Right renal cortex interstitium (tissue), 3 donors: ENCODE measurements around the gene PTPN18. TPM values are rescaled to one million over a fixed set of nuclear protein-coding genes. Genes with fewer than 3 reads are reported as not detected.
A peak's percentile ranks its signal among the peaks of the same experiment; 100 is the strongest.

Source experiments
- DNase-seq, 3 donors: peaks; one replicate each; pipeline ENCODE4 v3.0.0-alpha.2; 2013; ENCODE audit warnings: low read depth in 3 of 3, low spot score in 2 of 3
- polyA plus RNA-seq, 3 donors: library from polyadenylated mRNA; unstranded; fragments of 120-200 nt; gene quantifications; one replicate each; pipeline ENCODE4 v1.2.1, GENCODE V29; 2013; ENCODE audit not compliant: insufficient read length in 3 of 3

PTPN18 gene
- polyA plus RNA-seq, 3 donors = 27.7 to 29.3 (median 28.2) TPM

DNA sequence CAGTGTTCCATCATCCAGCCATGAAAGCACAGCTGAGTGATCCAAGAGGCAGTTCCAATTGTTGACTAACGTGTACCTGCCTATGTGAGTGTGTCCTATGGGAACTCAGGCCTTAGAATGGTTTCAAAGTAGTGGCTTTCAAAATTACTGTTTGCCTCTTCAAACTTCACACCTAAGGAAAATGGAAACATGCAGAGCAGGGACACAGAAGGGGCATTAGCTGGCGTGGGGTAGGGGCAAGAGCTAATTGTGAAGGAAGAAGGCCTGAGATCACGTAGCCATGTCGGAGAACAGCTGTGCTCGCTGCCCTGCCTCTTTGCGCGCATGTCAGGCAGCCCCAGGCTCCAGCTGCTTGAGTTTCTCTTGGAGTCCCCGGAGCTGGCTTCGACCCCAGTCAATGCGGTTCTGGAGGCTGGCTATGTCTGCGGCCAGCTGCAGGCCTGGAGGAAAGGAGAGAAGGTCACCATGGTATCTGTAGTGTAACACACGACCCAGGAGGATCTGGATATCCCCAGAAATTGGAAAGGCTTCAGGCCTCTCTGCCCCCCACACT is 17.0 kb upstream of the PTPN18 start:
- no peak for DNase-seq

- no peak for DNase-seq
Measured at GRCh38 chr2:130339885-130340745, 15.7 kb upstream of the PTPN18 start.

DNA sequence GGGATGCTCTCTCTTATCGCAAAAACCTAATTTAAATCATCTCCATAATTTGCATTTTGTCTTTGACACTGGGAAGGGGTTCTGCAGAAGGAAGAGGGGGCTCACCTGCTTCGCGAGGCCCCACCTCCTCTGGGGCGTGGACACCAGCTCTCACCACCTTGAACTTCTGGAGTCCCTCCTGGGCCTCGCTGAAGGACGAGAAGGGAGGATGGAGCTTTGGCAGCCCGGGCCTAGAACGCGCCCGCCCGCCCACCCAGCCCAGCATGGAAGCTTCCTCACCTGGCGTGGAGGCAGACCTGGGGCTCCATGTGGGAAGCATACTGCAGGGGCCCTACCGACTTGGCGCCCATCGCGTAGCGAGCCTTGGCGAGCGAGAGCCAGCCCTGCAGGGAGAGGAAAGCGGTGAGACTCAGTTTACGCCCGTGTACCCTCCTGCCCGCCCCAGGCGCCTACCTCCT is 14.3 kb upstream of the PTPN18 start:
- no peak for DNase-seq

- peak; percentile 84 to 95 (median 88) for DNase-seq
Measured at GRCh38 chr2:130342020-130342532, 13.8 kb upstream of the PTPN18 start.

- DNase-seq = peak; percentile 87 to 99 (median 98)
Measured at GRCh38 chr2:130342533-130343275, 13.2 kb upstream of the PTPN18 start, which contains the start of gene IMP4. Gene IMP4 (plus strand): TSS chr2:130342897. CDS start chr2:130342933, 36 bp downstream.

GRCh38 chr2:130344578-130344977 is 11.3 kb upstream of the PTPN18 start:
- no peak for DNase-seq

GRCh38 chr2:130345091-130345490 is 10.8 kb upstream of the PTPN18 start:
- DNase-seq = no peak

GRCh38 chr2:130345611-130346010 is 10.2 kb upstream of the PTPN18 start:
- no peak for DNase-seq

GRCh38 chr2:130346041-130346740 is 9.7 kb upstream of the PTPN18 start:
- DNase-seq = no peak

GRCh38 chr2:130346741-130347066 is 9.2 kb upstream of the PTPN18 start:
- DNase-seq = no peak

GRCh38 chr2:130347220-130347925 is 8.5 kb upstream of the PTPN18 start:
- no peak for DNase-seq

- DNase-seq = no peak
Measured at GRCh38 chr2:130349174-130349573, 6.7 kb upstream of the PTPN18 start.

DNA sequence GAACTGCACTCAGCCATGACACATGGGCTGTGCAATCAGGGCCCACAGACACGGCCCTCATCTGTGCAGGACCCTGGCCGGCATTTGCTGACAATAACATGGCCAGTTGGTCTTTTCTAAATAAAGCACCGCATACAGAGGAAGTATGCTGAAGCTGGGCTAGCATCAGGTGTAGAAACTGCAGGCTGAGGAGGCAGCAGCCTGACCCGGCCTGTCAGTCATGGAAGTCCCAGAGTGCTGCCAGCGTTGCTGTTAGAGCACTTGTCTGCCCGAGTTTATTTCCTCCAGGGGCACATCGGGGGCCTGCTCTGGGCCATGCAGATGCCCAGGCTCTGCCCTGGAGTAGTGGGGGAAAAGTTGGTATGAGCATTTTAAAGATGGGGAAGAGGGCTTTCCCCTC is 4.1 kb upstream of the PTPN18 start:
- DNase-seq = no peak

DNA sequence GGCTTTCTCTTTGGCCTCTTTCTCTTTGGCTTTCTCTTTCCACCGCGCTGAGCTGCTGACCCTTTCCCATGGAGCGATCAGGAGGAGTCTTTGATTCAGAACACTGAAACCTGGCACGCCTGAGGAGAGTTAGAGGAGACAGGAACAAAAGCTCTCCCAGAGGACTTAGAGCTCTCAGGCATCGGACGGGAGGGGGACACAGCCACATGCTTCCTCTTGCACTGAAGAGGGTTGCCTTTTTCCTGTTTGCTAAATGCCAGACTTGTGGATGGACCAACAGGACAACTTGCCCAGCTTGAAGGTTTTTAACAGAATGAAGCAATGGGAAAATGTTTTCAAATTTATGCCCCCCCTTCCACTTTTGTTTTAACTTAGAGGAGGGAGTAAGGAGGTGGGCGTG is 3.6 kb upstream of the PTPN18 start:
- DNase-seq = no peak

- DNase-seq = no peak
Measured at GRCh38 chr2:130353291-130354138, 2.3 kb upstream of the PTPN18 start.

DNA sequence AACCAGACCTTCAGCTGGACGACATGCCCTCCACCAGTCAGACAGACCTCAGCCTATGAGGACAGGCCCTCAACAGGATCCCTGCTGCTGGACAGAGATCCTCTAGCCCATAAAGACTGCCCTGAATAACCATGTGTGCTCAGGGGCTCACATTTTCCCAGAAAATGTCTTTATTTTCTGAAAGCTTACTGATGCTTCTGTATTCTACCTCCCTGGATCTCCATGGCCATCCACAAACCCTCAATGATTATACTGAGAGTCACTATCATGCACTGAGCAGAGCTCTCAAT is 1.8 kb upstream of the PTPN18 start:
- DNase-seq = no peak

DNA sequence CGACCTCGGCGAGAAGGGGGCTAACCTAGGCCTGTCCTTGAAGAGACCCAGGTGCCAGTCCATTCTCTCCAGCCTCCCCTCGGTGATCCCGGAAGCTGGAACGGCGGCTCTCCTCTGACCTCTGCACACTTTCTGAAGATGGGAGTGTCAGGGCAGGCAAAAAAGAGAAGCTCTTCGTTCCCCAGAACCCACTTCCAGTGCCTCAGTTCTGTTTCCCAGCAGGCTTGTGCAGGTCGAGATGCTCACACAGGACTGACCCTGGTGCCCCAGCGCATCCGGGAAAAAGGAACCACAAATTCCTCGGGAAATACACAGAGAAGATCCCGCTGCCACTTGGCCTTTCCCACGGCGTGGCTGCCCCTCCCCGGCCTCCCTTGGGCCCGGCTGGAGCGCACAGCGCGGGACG is 681 bp upstream of the PTPN18 start:
- DNase-seq = no peak

- DNase-seq = no peak
Measured at GRCh38 chr2:130357864-130358263, 2.0 kb downstream of the PTPN18 start.
